Skin of body (tissue), 2 donors: ENCODE data around the gene ARHGEF12. TPM values are rescaled to one million over a fixed set of nuclear protein-coding genes. Genes with fewer than 3 reads are reported as not detected.
"Not testable (repeated sequence)": the region's sequence is repeated elsewhere in the genome, so short reads cannot be mapped to it uniquely, and the experiment has no call there.

Source experiments
- DNase-seq: peaks from one replicate; lab custom pipeline; 2025; lab: John Stamatoyannopoulos, UW
- total RNA-seq: library from RNA; depleted of rRNA; stranded (reverse); fragments of >200 nt; gene quantifications from one replicate; pipeline ENCODE4 v1.2.3, GENCODE V29; 2014

Gene ARHGEF12
- total RNA-seq, 1 donor from 2014 or later: 129 TPM

- no peak for DNase-seq
These were observed 156.3 kb downstream of the ARHGEF12 start for GRCh38 chr11:120492486-120492885.

DNA sequence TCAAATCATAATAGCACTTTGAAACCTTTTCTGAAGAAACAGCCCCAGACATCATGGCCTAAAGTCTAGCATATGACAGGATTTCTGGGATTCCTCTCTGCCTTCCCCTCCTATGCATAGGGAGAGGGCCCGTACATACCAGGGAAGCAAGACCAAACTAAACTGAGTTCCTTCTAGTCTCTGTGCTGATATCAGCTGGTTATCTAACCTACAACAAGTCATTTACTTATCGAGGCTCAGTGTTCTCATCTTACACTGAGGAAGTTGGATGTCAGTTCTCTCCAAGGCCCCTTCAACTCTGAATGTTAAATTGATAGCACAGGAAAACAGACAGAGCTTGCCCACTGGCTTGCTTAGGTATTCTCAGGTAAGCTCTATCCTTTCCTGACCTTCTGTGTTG is 158.4 kb downstream of the ARHGEF12 start:
- no peak for DNase-seq

- no peak for DNase-seq
These were observed 162.9 kb downstream of the ARHGEF12 start for GRCh38 chr11:120499088-120499487.

- no peak for DNase-seq
These were observed 163.6 kb downstream of the ARHGEF12 start for GRCh38 chr11:120499859-120500258.

- DNase-seq: no peak
These were observed 164.3 kb downstream of the ARHGEF12 start for GRCh38 chr11:120500414-120501071.

- DNase-seq: no peak
These were observed 165.2 kb downstream of the ARHGEF12 start for GRCh38 chr11:120501440-120501839.

- DNase-seq: no peak
These were observed 166.0 kb downstream of the ARHGEF12 start for GRCh38 chr11:120501976-120502755.

DNA sequence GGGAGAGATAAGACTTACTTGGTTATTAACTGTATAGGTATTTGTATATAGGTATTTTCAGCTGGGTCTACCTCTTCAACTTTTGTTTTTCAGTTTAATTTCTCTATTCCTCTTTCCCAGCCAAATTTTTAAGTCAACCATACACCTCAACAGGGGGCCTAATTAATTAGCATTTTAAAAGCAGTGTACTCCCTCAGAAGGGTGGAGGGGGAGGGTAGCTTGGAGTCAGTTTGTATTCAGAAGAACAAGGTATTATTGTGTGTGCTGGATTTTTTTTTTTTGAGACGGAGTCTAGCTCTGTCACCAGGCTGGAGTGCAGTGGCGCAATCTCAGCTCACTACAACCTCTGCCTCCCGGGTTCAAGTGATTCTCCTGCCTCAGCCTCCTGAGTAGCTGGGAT is 167.3 kb downstream of the ARHGEF12 start:
- not testable (repeated sequence) for DNase-seq

GRCh38 chr11:120505801-120506425 is 169.7 kb downstream of the ARHGEF12 start:
- no peak for DNase-seq

GRCh38 chr11:120509346-120510053 is 173.3 kb downstream of the ARHGEF12 start:
- no peak for DNase-seq

DNA sequence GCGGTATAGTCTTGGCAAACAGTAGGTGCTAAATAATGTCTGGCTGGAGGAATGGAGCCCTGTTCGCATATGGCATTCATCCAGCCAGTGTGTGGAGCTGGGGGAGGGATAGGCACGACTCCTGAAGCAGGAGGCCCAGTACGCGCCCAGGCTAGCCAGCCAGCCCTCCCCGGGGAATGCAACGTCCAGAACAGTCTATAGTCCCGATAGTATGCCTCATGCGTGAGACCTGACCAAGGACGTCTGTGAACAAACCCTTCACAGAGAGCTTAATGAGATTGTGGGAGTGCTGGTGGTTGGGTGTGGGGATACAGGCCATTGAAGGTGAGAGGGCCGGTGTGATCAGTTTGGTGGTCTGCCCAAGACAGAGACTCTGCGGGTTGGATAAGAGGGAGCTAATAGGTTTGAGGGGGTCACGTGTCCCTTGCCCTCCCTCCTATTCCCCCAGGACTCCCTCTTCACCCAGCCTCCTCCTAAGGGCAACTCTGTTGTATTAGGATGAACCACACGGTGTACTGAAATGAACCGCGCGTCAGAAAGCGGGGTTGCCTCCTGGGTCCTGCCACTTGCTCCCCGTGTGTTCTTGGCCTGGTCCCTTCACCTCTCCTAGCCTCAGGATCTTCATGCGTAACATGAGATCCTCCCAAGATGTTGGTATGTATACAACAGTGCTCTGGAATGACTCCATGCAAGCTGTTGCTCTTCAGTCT is 174.3 kb downstream of the ARHGEF12 start:
- no peak for DNase-seq

GRCh38 chr11:120511116-120511819 is 175.1 kb downstream of the ARHGEF12 start, which contains the start of gene GRIK4:
Gene GRIK4, plus strand, starts transcription at chr11:120511748. Its CDS starts 148,571 bp downstream, at chr11:120660319.
- peak; percentile 45 for DNase-seq

DNA sequence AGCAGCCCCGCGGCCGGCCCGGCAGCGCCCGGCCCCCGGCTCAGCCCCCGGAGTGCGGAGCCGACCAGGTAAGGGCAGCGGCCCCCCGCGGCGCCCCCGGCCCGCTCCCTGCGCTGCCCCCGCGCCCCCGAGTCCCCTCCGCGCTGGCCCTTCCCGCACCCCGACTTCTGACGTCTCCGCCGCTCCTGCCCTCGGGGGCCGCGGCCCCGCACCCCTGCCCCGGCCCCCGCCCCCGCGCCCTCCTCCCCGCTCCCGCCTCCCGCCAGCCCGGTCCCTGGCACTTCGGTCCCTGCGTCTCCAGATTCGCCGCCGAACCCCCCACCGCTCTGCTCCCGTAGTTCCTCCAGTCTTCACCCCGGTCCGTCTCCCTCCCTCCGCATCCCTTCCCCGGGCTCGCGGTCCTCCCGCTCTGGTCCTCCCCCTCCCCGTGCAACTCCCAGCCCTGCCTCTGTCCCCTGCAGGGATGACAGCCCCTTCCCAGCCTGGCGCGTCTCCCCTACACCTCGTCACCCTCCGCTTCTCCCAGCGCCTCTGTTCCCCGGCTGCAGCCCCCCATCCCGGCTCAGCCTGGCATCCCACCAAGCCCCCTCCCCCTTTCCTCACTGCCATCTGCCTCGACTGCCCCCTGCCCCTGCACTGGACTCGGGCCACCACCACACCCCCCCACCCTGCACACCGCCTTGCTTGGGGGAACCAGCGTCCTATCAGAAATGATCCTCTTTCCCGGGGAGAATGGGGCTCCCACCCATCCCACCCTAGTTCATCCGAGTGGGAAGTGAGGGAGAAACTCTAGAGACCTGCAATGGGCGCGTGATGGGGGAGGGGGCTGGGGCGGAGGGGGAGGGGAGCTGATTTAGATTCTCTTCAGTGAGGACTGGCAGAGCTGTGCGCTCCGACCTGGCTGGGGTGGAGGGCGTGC is 175.9 kb downstream of the ARHGEF12 start:
- no peak for DNase-seq

DNA sequence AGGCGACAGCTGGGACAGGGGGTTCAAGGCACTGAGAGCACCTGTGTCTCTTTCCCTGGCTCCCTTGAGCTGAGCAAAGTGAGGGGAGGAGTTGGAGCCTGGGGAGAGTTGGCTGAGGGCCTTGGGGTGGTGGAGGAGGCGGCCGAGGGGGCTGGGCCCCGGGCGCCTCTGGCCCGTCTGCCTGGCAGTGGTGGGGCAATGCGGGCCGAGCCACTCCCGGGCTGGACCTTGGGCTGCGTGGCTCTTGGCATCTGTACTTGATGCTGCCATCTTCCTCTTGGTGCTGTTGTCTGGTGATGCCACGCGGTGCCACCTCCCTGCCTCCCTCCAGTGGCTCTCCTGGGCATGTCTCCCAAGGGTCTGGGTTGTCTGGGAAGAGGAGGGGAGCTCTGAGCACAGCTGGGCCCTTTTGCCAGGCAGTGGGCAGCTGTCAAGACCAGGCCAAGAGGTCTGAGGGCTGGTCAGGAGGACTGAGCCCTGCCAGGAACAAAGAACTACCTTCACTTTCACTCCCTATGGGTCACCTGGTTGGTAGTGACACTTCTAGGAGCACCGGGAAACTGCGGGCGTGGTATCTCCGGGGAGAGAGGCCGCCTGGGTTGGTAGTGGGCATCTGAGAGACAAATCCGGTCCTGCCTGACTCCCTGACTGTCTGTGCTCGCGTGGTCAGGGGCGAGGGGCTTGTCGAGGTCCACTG is 176.7 kb downstream of the ARHGEF12 start:
- no peak for DNase-seq

DNA sequence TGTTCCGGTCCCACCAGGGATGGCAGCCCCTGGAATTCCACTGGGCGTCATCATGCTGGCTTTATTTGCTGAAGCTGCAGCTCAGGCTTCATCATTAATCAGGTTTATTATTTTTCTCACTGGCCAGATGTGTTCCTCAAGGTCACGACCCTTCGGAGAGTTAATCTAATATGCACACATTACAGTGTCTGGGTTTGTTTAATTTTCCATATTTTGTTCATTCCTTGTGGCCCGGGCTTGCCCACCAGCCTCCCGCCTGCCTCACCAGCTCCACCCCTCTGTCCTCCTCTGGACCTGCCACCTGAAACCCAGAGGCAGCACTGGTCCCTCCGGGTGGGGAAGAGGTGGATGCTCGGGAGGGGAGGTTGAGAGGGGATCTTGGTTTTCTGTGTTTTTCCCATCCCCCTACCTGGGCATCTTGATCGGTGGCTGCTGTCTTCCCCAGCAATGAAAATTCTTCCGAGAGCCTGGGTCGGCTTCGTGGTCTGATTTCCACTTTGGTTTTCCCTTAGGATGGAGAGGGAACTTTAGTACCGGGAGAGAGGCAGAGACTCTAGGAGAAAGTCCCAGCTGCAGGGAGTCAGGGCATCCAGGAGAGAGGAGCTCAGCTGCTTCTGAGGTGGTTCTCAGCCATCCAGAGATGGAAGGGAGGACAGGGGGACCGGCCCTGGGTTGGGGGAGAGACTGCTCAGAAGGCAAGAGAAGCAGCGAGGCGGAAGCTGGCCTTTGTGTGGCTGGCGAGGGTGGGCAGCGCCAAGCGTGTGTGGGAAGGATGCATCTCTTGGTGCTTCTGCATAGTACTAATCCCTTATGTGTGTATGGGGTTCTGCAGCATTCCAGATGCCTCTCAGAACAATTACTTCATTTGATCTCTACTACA is 177.5 kb downstream of the ARHGEF12 start:
- no peak for DNase-seq

DNA sequence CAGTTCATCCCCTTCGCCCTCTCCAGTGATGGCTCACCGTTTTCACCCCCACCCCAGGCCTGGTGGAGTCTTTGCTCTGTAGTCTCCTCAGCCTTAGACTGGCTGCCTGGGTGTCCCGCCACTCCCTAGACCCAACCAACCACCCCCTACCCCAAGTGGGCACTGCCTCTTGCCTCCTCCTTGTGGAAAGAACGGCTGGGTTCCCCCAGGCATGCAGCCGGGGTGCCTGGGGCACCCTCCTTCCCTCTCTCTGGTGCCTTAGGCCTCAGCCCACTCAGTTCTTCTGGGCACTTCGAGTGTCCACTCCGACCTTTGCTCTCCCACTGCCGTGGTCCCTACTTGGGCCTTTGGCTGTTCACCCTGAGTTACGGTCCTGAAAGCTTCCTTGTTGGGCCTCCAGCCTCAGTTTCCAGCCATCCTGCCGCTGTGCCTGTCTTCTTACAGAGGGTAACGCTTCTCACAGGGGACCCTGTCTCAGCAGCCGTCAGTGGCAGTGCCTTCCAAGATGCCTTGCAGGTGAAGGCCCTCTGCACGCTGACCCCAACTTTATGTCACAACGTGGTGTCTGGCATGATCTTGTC is 178.4 kb downstream of the ARHGEF12 start:
- DNase-seq: no peak

DNA sequence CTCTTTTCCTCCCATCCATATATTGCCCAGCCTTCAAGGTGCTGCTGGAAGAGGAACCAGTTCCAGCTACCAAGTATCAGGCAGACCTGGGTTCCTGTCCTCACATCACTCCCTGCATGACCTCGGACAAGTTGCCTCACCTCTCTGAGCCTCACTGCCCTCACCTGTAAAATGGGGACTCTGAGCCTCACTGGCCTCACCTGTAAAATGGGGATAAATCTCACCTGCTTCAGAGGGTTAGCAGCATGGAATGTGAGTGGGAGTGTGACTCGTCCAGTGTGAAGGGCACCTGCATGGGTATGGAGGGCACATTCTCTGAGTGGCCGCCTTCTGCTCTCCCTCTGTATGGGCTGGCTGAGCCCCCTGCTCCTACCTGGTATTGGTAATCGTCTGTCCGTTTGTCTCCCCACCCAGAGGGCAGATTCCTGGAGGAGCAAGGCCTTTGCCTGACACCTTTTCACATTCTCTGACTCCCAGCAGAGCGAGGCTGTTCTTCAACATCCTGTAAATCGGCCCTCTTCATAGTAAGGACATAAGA is 179.0 kb downstream of the ARHGEF12 start:
- no peak for DNase-seq
